CD4-positive, alpha-beta T cell treated with Interferon gamma for 1 hour (primary cell): ENCODE data around the gene KLRC1.
A peak's percentile ranks its signal among the peaks of the same experiment; 100 is the strongest.
"Not testable (repeated sequence)": the region's sequence is repeated elsewhere in the genome, so short reads cannot be mapped to it uniquely, and the experiment has no call there.

Experiments used
- DNase-seq: peaks from one replicate; pipeline ENCODE4 v3.0.0-alpha.2; 2020

KLRC1 gene

DNA sequence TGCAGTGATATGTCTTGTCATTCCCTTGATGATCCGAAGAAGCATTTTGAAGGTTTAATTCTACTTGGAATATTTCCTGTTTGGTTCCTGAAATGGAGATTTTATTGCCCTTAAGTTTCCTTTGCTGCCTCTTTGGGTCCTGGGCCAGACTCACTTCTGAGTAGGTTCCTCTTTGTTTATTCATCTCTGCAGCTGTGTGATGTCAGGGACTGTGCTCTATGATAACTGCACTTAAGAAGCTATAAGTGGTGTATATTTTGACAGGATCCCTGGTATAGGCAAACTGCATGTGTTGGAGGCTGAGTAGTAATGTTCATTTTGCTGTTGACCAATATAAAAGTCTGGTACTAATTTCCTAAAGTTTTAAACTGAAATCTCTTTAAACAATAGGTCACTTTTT, 43.8 kb downstream of the KLRC1 start, which contains the start of gene KLRC4:
TSS of gene KLRC4 (minus strand) at position 366 of the 400 bp plus-strand sequence. CDS start at position 184, 182 bp downstream.
- DNase-seq, result no peak

DNA sequence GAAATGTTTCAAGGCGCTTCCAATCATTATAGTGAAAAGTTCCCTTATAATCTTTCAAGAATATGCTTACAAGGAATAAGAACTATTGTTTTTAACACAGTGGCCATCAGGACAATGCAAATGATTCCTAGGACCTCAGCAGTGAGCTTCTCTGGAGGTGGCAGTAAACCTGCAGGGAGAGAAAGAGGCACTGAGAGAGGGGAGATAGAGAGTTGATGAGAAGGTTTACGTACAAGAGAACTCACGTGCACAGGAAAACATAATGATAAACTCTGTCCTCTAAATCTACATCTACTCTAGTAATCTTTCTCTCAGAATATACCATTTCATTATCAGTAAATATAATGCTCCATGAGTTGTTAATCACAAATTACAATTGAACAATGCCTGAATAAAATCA, 44.3 kb downstream of the KLRC1 start:
- no peak for DNase-seq

DNA sequence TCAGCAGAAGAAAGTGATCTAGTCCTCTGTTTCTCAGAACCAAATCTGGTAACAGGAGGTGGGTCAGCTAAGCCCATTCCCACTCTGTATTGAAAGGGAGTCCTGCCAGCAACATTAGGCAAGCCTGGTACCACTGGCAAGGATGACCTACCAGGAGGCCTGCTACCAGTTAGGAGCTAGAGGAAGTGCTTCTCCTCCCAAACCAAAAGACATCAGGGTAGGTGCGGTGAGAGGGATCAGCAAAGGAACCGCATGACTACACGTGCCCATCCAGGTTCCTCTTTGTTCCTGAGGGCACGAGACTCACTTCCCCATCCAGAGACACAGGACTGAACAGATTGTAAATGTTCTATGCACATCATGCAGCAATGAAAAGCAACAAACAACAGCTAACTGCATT, 46.5 kb downstream of the KLRC1 start:
- peak; percentile 42 for DNase-seq

DNA sequence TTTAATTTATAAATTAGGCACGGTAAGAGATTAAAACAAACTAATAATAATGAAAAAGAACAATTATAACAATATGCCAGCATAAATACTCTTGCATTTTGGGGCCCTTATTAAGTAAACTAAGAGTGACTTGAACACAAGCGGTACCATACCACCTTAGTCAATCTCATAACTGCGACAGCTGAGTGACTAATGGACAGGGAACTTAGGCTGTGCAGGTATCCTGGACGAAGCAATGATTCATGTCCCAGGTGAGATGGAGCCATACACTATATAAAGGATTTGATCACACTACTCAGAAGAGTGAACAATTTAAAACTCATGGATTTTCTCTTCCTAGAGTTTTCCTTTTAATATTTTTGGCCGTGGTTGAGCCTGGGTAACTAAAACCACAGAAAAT, 47.9 kb downstream of the KLRC1 start:
- DNase-seq, result no peak

DNA sequence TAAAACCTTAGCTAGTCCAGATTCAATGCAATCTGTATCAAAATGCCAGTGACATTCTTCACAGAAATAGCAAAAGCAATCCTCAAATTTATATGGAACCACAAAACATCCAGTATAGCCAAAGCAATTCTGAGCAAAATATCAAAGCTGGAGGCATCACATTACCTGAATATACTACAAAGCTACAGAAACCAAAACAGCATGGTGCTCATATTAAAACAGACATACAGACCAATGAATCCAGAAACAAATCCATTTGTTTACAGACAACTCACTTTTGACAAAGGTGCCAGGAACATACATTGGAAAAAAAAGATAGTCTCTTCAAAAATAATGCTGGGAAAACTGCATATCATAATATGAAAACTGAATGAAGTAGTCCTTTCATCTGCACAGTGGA, 48.4 kb downstream of the KLRC1 start:
- DNase-seq, result no peak

DNA sequence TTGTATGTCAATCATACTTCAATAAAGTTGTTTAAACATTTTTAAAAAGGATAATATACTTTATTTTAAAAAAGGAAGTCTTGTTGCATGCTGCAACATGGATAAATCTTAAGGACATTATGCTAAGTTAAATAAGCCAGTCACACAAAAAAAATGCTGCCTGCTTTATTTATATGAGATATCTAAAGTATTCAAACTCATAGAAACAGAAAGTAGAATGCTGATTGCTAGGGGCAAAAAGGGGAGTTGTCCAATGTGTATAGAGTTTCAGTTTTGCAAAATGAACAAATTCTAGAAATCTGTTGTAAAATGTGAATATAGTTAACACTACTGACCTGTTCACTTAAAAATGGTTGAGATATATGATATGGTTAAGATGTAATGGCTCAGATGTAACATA, 52.3 kb downstream of the KLRC1 start:
- DNase-seq, result no peak

DNA sequence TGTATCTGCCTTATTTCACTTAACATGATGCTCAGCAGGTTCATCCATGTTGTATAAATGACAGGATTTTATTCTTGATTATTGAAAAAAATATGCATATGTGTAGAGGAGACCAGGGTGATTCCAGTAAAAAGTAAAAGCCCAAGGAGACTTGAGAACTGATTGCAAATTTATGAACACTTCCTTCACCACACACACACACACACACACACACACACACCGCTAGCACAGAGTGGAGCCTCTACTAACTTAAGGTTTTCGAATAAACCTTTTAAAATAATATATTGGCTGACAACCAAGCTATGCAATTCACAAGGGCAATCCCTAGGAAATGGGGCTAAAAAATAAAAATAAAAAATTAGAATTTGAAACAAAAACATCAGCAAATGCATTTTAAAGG, 55.0 kb downstream of the KLRC1 start:
- no peak for DNase-seq

DNA sequence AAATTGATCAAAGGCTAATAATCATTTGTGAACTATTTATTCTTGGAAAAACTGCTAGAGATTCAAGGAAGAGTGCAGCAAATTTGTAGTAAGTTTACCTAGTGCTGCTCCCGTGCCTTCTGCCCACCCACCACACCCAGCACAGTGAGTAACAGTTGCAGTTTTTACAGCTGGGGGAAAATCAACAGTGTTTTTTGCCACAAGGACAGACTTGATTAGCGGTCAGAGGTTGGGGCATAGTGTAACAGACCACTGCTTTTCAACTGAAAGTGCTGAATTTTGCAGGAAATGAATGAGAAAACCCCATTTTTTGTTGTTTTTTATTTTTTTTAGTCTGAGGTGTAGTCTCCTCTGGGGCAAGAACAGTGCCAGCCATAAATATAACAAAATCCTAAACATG, 55.9 kb downstream of the KLRC1 start:
- DNase-seq, result peak; percentile 20

DNA sequence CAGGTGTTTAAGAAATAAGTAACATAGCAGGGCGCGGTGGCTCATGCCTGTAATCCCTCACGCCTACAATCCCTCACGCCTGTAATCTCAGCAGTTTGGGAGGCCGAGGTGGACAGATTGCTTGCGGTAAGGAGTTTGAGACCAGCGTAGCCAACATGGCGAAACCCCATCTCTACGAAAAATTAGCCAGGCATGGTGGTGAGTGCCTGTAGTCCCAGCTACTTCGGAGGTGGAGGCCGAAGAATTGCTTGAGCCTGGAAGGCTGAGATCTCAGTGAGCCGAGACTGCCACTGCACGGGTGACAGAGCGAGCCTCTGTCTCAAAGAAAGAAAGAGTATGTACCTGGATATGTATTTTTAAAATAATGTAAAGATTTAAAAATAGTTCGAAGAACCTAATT, 57.0 kb downstream of the KLRC1 start:
- DNase-seq, result not testable (repeated sequence)
